Regular cardiac myocyte (primary cell): ENCODE data around the gene COX17. TPM values are rescaled to one million over a fixed set of nuclear protein-coding genes. Genes with fewer than 3 reads are reported as not detected.

Source experiments
- total RNA-seq: library from RNA; depleted of rRNA; stranded (reverse); fragments of >200 nt; gene quantifications from 2 replicates; pipeline ENCODE4 v1.2.3, GENCODE V29; 2014

Gene COX17
- total RNA-seq = 14.9 and 21.3 TPM in 2 replicates

GRCh38 chr3:119676771-119677640, at the start of gene COX17:
TSS of gene COX17 (minus strand) at chr3:119677406. CDS start at chr3:119677310, 96 bp downstream.

GRCh38 chr3:119702530-119703527, 25.6 kb upstream of the COX17 start, which contains the start of gene CFAP91:
TSS of gene CFAP91 (plus strand) at chr3:119703022. CDS start at chr3:119703099, 77 bp downstream.

GRCh38 chr3:119660474-119661440, 16.4 kb downstream of the COX17 start, which contains the start of gene POPDC2:
TSS of gene POPDC2 (minus strand) at chr3:119660589. CDS start at chr3:119660423, 166 bp downstream.

Other genes with a start within 250 kb of the COX17 start
- gene TMEM39A, start 213.8 kb downstream of the COX17 start, total RNA-seq = 39.1 and 50.7 TPM in 2 replicates
- gene POGLUT1, start 208.4 kb downstream of the COX17 start, total RNA-seq = 18.6 and 33.8 TPM in 2 replicates
- gene TIMMDC1, start 178.9 kb downstream of the COX17 start, total RNA-seq = 57.8 and 62.3 TPM in 2 replicates
- gene CD80, start 117.8 kb downstream of the COX17 start, total RNA-seq = 0.19 TPM in 1 of 2 replicates, not detected in the other
- gene ADPRH, start 97.9 kb downstream of the COX17 start, total RNA-seq = 5.6 and 7.5 TPM in 2 replicates
- gene PLA1A, start 79.5 kb downstream of the COX17 start, total RNA-seq = not detected in 2 replicates
- gene POPDC2, start 16.8 kb downstream of the COX17 start, total RNA-seq = 0.56 and 0.58 TPM in 2 replicates
- gene CFAP91, start 25.6 kb upstream of the COX17 start, total RNA-seq = 0.38 and 0.85 TPM in 2 replicates
- gene NR1I2, start 104.7 kb upstream of the COX17 start, total RNA-seq = 0.28 TPM in 1 of 2 replicates, not detected in the other